IMR-90 (cell line): ENCODE results near the gene GRN. TPM values are rescaled to one million over a fixed set of nuclear protein-coding genes. Genes with fewer than 3 reads are reported as not detected.

Source experiments
- ATAC-seq: fragments of 200-7000 bp; cut with Tn5 transposase; 2 replicates; pipeline ENCODE4 v1.9.1; 2020; ENCODE audit warnings: low read depth, mild to moderate bottlenecking, moderate library complexity
- BruUV-seq: library from RNA; stranded (reverse); fragments of 400-500 nt; replicated peaks from 2 replicates; lab custom pipeline; 2021; lab: Mats Ljungman, UMichigan
- CTCF ChIA-PET: fragments of 300-600 bp; formaldehyde crosslinking; extraction: SDS; loops from one replicate; lab custom pipeline; 2021; ENCODE audit warnings: antibody characterized with exemption; lab: Yijun Ruan, JAX
- POLR2A ChIA-PET: fragments of 300-600 bp; sonication (Branson Sonifier 250); formaldehyde crosslinking; loops from one replicate; lab custom pipeline; 2022; ENCODE audit warnings: antibody characterized with exemption; ENCODE audit not compliant: unreplicated experiment; lab: Charles Lee
- DNase-seq: peaks from one replicate; pipeline ENCODE4 v3.0.0; 2013
- H2AFZ ChIP-seq: replicated peaks from 2 replicates; pipeline ENCODE3; 2013; ENCODE audit warnings: low read length, mild to moderate bottlenecking; ENCODE audit not compliant: poor library complexity
- H2AK5ac ChIP-seq: 2 replicates; pipeline ENCODE4 v1.6.1; 2013; ENCODE audit warnings: low read depth, low read length, inconsistent platforms
- H2AK9ac ChIP-seq: replicated peaks from 2 replicates; pipeline ENCODE3; 2013; ENCODE audit warnings: mild to moderate bottlenecking, low read depth, low read length, moderate library complexity; ENCODE audit not compliant: poor library complexity
- H2BK120ac ChIP-seq: 2 replicates; pipeline ENCODE4 v1.6.1; 2013; ENCODE audit warnings: low read depth, low read length, inconsistent platforms
- H2BK15ac ChIP-seq: 3 replicates; pipeline ENCODE4 v1.6.1; 2013; ENCODE audit warnings: low read depth, low read length, inconsistent platforms
- H2BK20ac ChIP-seq: 2 replicates; pipeline ENCODE4 v1.6.1; 2013; ENCODE audit warnings: low read depth, mild to moderate bottlenecking, inconsistent platforms, low read length, moderate library complexity
- H2BK5ac ChIP-seq: 2 replicates; pipeline ENCODE4 v1.6.1; 2013; ENCODE audit warnings: mild to moderate bottlenecking, low read depth, low read length, inconsistent platforms; ENCODE audit not compliant: poor library complexity, severe bottlenecking
- H3K14ac ChIP-seq: replicated peaks from 2 replicates; pipeline ENCODE4 v1.6.1; 2013; ENCODE audit warnings: low read depth, low read length, inconsistent platforms
- H3K18ac ChIP-seq: 2 replicates; pipeline ENCODE4 v1.6.1; 2013; ENCODE audit warnings: low read depth, low read length, control low read depth
- H3K23ac ChIP-seq: 2 replicates; pipeline ENCODE4 v1.6.1; 2013; ENCODE audit warnings: low read depth, low read length, inconsistent platforms
- H3K27ac ChIP-seq: 2 replicates; pipeline ENCODE4 v1.5.1; 2013; ENCODE audit warnings: mild to moderate bottlenecking, control low read depth, low read length; ENCODE audit not compliant: insufficient read depth
- H3K27me3 ChIP-seq: 2 replicates; pipeline ENCODE4 v1.6.1; 2013; ENCODE audit warnings: low read length; ENCODE audit not compliant: control insufficient read depth, insufficient read depth
- H3K36me3 ChIP-seq: 2 replicates; pipeline ENCODE4 v1.6.1; 2013; ENCODE audit warnings: low read length, mixed read lengths; ENCODE audit not compliant: control insufficient read depth, insufficient read depth
- H3K4ac ChIP-seq: 2 replicates; pipeline ENCODE4 v1.6.1; 2013; ENCODE audit warnings: low read depth, low read length, inconsistent platforms
- H3K4me1 ChIP-seq: 2 replicates; pipeline ENCODE4 v1.6.1; 2013; ENCODE audit warnings: low read length, mixed read lengths; ENCODE audit not compliant: control insufficient read depth, insufficient read depth
- H3K4me2 ChIP-seq: 2 replicates; pipeline ENCODE4 v1.6.1; 2013; ENCODE audit warnings: low read depth, mild to moderate bottlenecking, control low read depth, low read length, moderate library complexity
- H3K4me3 ChIP-seq: 2 replicates; pipeline ENCODE4 v1.5.1; 2013; ENCODE audit warnings: low read depth, mild to moderate bottlenecking, control low read depth, low read length, moderate library complexity; ENCODE audit not compliant: insufficient read depth
- H3K56ac ChIP-seq: 2 replicates; pipeline ENCODE4 v1.6.1; 2013; ENCODE audit warnings: low read length, inconsistent platforms; ENCODE audit not compliant: insufficient read depth; ENCODE audit errors: extremely low read depth
- H3K79me1 ChIP-seq, 2 experiments: 2 replicates each; pipeline ENCODE4 v1.6.1; 2013; ENCODE audit warnings: low read length in 2 of 2, inconsistent platforms in 1 of 2, low read depth in 1 of 2
- H3K9ac ChIP-seq: 2 replicates; pipeline ENCODE4 v1.6.1; 2013; ENCODE audit warnings: low read depth, low read length, control low read depth
- H3K9me1 ChIP-seq: 2 replicates; pipeline ENCODE4 v1.6.1; 2013; ENCODE audit warnings: low read length, inconsistent platforms; ENCODE audit not compliant: insufficient read depth
- H3K9me3 ChIP-seq: 2 replicates; pipeline ENCODE4 v1.6.1; 2013; ENCODE audit warnings: low read length; ENCODE audit not compliant: control insufficient read depth, insufficient read depth
- H4K20me1 ChIP-seq: 2 replicates; pipeline ENCODE4 v1.6.1; 2013; ENCODE audit warnings: low read length, inconsistent platforms; ENCODE audit not compliant: insufficient read depth
- H4K5ac ChIP-seq: 2 replicates; pipeline ENCODE4 v1.6.1; 2013; ENCODE audit warnings: mild to moderate bottlenecking, low read depth, low read length, control low read depth
- H4K8ac ChIP-seq, 2 experiments: 2 replicates each; pipeline ENCODE4 v1.6.1; 2013; ENCODE audit warnings: low read depth in 2 of 2, low read length in 2 of 2, control low read depth in 1 of 2, inconsistent platforms in 1 of 2
- H4K91ac ChIP-seq: 2 replicates; pipeline ENCODE4 v1.6.1; 2013; ENCODE audit warnings: low read depth, low read length, inconsistent platforms; ENCODE audit not compliant: insufficient read depth
- BHLHE40 ChIP-seq: fragments of 150-350 bp; IDR thresholded peaks from 2 replicates; pipeline ENCODE4 v1.6.1; 2016; ENCODE audit warnings: mild to moderate bottlenecking, low read depth, low read length
- CEBPB ChIP-seq: IDR thresholded peaks from 2 replicates; pipeline ENCODE4 v1.6.1; 2012; ENCODE audit warnings: low read depth, low read length, improper control_type of control experiment
- CHD1 ChIP-seq: IDR thresholded peaks from 2 replicates; pipeline ENCODE4 v1.6.1; 2012; ENCODE audit warnings: low read depth, low read length, improper control_type of control experiment
- ELK1 ChIP-seq: fragments of 150-350 bp; IDR thresholded peaks from 2 replicates; pipeline ENCODE4 v1.6.1; 2016; ENCODE audit warnings: low read depth, mild to moderate bottlenecking, low read length, moderate library complexity, borderline replicate concordance
- RAD21 ChIP-seq: IDR thresholded peaks from 2 replicates; pipeline ENCODE4 v1.6.1; 2012; ENCODE audit warnings: low read length, improper control_type of control experiment
- RCOR1 ChIP-seq: IDR thresholded peaks from 2 replicates; pipeline ENCODE4 v1.6.1; 2012; ENCODE audit warnings: mild to moderate bottlenecking, low read length, improper control_type of control experiment; ENCODE audit not compliant: insufficient replicate concordance
- RFX5 ChIP-seq: IDR thresholded peaks from 2 replicates; pipeline ENCODE4 v1.8.0; 2012; ENCODE audit warnings: low read depth, mild to moderate bottlenecking, low read length, moderate library complexity
- SMC3 ChIP-seq: fragments of 150-350 bp; IDR thresholded peaks from 2 replicates; pipeline ENCODE4 v1.6.1; 2016; ENCODE audit warnings: low read depth, mild to moderate bottlenecking, antibody characterized with exemption, low read length, moderate library complexity
- USF2 ChIP-seq: fragments of 150-350 bp; IDR thresholded peaks from 2 replicates; pipeline ENCODE4 v1.6.1; 2017; ENCODE audit warnings: mild to moderate bottlenecking, antibody characterized with exemption, low read length, low read depth
- WGBS, 2 experiments: methylation state at CpG; one replicate each; pipeline versions ENCODE4 v1.1.5 to v1.1.7; 2013; ENCODE audit warnings: missing lambda C conversion rate in 2 of 2; ENCODE audit not compliant: insufficient read length in 1 of 2; ENCODE audit errors: extremely low coverage in 2 of 2; 5-methylcytosine and 5-hydroxymethylcytosine counted together
- dilution Hi-C: fragments of 300-500 bp; cut with HindIII; formaldehyde crosslinking; loops from one replicate; pipeline ENCODE4 v1.14.3; 2018; ENCODE audit warnings: low sequenced_read_pairs; ENCODE audit not compliant: unreplicated experiment
- in situ Hi-C: fragments of 300-500 bp; cut with MboI; formaldehyde crosslinking; loops from 3 replicates; pipeline ENCODE4 v1.14.3; 2019; ENCODE audit warnings: low sequenced_read_pairs, inconsistent platforms, mixed read lengths
- intact Hi-C: fragments of 100-400 bp; cut with micrococcal nuclease; formaldehyde crosslinking; loops from 2 replicates; pipeline ENCODE4 v1.10.0; 2022
- polyA plus RNA-seq, 3 experiments: library from polyadenylated mRNA; depleted of rRNA; stranded (reverse); fragments of >200 nt; gene quantifications; 2 replicates each; pipeline ENCODE4 v1.2.3, GENCODE V29; 2012; ENCODE audit warnings: low replicate concordance in 1 of 3
- total RNA-seq: library from RNA; depleted of rRNA; stranded (reverse); fragments of >200 nt; gene quantifications from 2 replicates; pipeline ENCODE4 v1.2.3, GENCODE V29; 2012

Gene GRN
- total and polyA plus RNA-seq, 2 of the 4 experiments (the other 2 are of a cell fraction) = 38.9 to 494 TPM

- H2AK9ac ChIP-seq = no peak overlapping the region
- H3K36me3 ChIP-seq = peaks cover 48% of the 10 kb centered on the region
- dilution Hi-C loops = no loop called here
- 93% methylated on average over 6 of the region's 8 CpGs; no CpG with 5 or more reads in 1 of the 2 experiments for WGBS, 2 experiments
- no peak overlapping the region for H4K91ac ChIP-seq
- ChIA-PET POLR2A (no interaction called here), CTCF (interaction anchor here (1.3 kb wide), 1 partner anchor 126 kb away, joined by 3 read pairs; no protein-coding TSS in a partner anchor)
- H3K79me1 ChIP-seq = peaks cover 3 to 28% of the 10 kb centered on the region in 2 experiments; a peak in 3 of 4 replicates
- no peak overlapping the region for H4K8ac ChIP-seq
- H2AK5ac ChIP-seq = no peak overlapping the region
- TF ChIP-seq RAD21 = no peak
- no peak for TF ChIP-seq RCOR1
- TF ChIP-seq ELK1 = no peak
- no peak for TF ChIP-seq USF2
- no peak for TF ChIP-seq BHLHE40
- no peak for TF ChIP-seq SMC3
- TF ChIP-seq RFX5 = no peak
- TF ChIP-seq CEBPB = no peak
- TF ChIP-seq CHD1 = no peak
- no peaks in the 10 kb centered on the region for H3K4me1 ChIP-seq
- no peak overlapping the region for H2AFZ ChIP-seq
- H2BK15ac ChIP-seq = no peak overlapping the region
- no peak overlapping the region for H3K4me2 ChIP-seq
- no peak overlapping the region for H3K14ac ChIP-seq
- in situ Hi-C loops = no loop called here
- ATAC-seq (no peak), DNase-seq (no peak)
- intact Hi-C loops = no loop called here
- peaks cover 3% of the 10 kb centered on the region for H4K20me1 ChIP-seq
- no peak overlapping the region for H3K9ac ChIP-seq
- no peak overlapping the region for H4K5ac ChIP-seq
- no peak overlapping the region for H2BK20ac ChIP-seq
- no peak overlapping the region for H3K18ac ChIP-seq
- no peak overlapping the region for H2BK120ac ChIP-seq
- H3K4me3 ChIP-seq = no peak overlapping the region
- no peak overlapping the region for H3K4ac ChIP-seq
- no peak overlapping the region for H3K23ac ChIP-seq
- H3K27ac ChIP-seq = no peak overlapping the region
- BruUV-seq = no TSS peak
- no peak overlapping the region for H2BK5ac ChIP-seq
- H3K9me1 ChIP-seq = peaks cover 8% of the 10 kb centered on the region
- H3K27me3 ChIP-seq = no peaks in the 10 kb centered on the region
- H3K56ac ChIP-seq = no peak overlapping the region
- H3K9me3 ChIP-seq = no peaks in the 10 kb centered on the region
These were observed 52.7 kb downstream of the GRN start for GRCh38 chr17:44397479-44398440.
